WTC11 (cell line): ENCODE results near the gene NTNG2. TPM values are rescaled to one million over a fixed set of nuclear protein-coding genes. Genes with fewer than 3 reads are reported as not detected.

Experiments used
- ATAC-seq: fragments of 200-7000 bp; cut with Tn5 transposase; 2 replicates; pipeline ENCODE4 v1.10.0; 2021; ENCODE audit warnings: mild to moderate bottlenecking, moderate library complexity
- CTCF ChIA-PET: fragments of 300-600 bp; sonication (Branson Sonifier 250); formaldehyde crosslinking; loops from one replicate; lab custom pipeline; 2021; ENCODE audit warnings: antibody characterized with exemption; lab: Charles Lee
- POLR2A ChIA-PET: fragments of 350-600 bp; sonication (Branson Sonifier 250); formaldehyde crosslinking; loops from one replicate; lab custom pipeline; 2021; ENCODE audit warnings: antibody characterized with exemption; lab: Charles Lee
- DNase-seq: peaks from one replicate; pipeline ENCODE4 v3.0.0; 2021; ENCODE audit warnings: low spot score
- H3K27ac Mint-ChIP-seq: 2 replicates; pipeline ENCODE4 v1.8.0; 2021; ENCODE audit warnings: mixed read lengths
- H3K27me3 Mint-ChIP-seq: 2 replicates; pipeline ENCODE4 v1.8.0; 2021; ENCODE audit warnings: low read depth, mild to moderate bottlenecking, moderate library complexity, mixed read lengths
- H3K36me3 Mint-ChIP-seq: 2 replicates; pipeline ENCODE4 v1.8.0; 2021; ENCODE audit warnings: mixed read lengths
- H3K4me1 Mint-ChIP-seq: 2 replicates; pipeline ENCODE4 v1.8.0; 2022; ENCODE audit warnings: mixed read lengths
- H3K4me3 Mint-ChIP-seq: 2 replicates; pipeline ENCODE4 v1.8.0; 2021; ENCODE audit warnings: mild to moderate bottlenecking, moderate library complexity, mixed read lengths
- H3K9me3 Mint-ChIP-seq: 2 replicates; pipeline ENCODE4 v1.8.0; 2021; ENCODE audit warnings: mixed read lengths
- CREB1 ChIP-seq: sonication (generic); formaldehyde crosslinking; IDR thresholded peaks from 2 replicates; pipeline ENCODE4 v1.8.0; 2023; ENCODE audit warnings: mild to moderate bottlenecking, missing genetic modification reagents
- ESRRA ChIP-seq: sonication (generic); formaldehyde crosslinking; IDR thresholded peaks from 2 replicates; pipeline ENCODE4 v1.8.1; 2022; ENCODE audit warnings: mild to moderate bottlenecking, missing genetic modification reagents, borderline replicate concordance
- GABPB1 ChIP-seq: sonication (generic); formaldehyde crosslinking; IDR thresholded peaks from 2 replicates; pipeline ENCODE4 v1.8.1; 2023; ENCODE audit warnings: mild to moderate bottlenecking, missing genetic modification reagents
- GTF2I ChIP-seq: fragments of 250-450 bp; sonication (Bioruptor Pico); conservative IDR thresholded peaks from 2 replicates; pipeline ENCODE4 v1.4.0; 2021; ENCODE audit warnings: mild to moderate bottlenecking
- JAZF1 ChIP-seq: fragments of 250-450 bp; sonication (Bioruptor Pico); IDR thresholded peaks from 2 replicates; pipeline ENCODE4 v1.9.0; 2021; ENCODE audit warnings: moderate library complexity, mild to moderate bottlenecking, inconsistent platforms
- KAT7 ChIP-seq: sonication (generic); formaldehyde crosslinking; IDR thresholded peaks from 2 replicates; pipeline ENCODE4 v1.8.1; 2023; ENCODE audit warnings: missing genetic modification reagents, mild to moderate bottlenecking, borderline replicate concordance
- MXD4 ChIP-seq: fragments of 250-450 bp; sonication (Bioruptor Pico); IDR thresholded peaks from 2 replicates; pipeline ENCODE4 v1.8.0; 2021; ENCODE audit warnings: mild to moderate bottlenecking, moderate library complexity, borderline replicate concordance
- NFATC4 ChIP-seq: fragments of 250-450 bp; sonication (Bioruptor Pico); IDR thresholded peaks from 2 replicates; pipeline ENCODE4 v1.9.0; 2021; ENCODE audit warnings: mild to moderate bottlenecking
- NFYB ChIP-seq: sonication (generic); formaldehyde crosslinking; conservative IDR thresholded peaks from 2 replicates; pipeline ENCODE4 v1.8.0; 2022; ENCODE audit warnings: low read depth, missing genetic modification reagents
- NR2C2 ChIP-seq: sonication (generic); formaldehyde crosslinking; IDR thresholded peaks from 2 replicates; pipeline ENCODE4 v1.8.0; 2022; ENCODE audit warnings: mild to moderate bottlenecking, missing genetic modification reagents
- NR3C1 ChIP-seq: sonication (generic); formaldehyde crosslinking; conservative IDR thresholded peaks from 2 replicates; pipeline ENCODE4 v1.8.1; 2023; ENCODE audit warnings: low read depth, mild to moderate bottlenecking, missing genetic modification reagents
- SMAD4 ChIP-seq: sonication (generic); formaldehyde crosslinking; IDR thresholded peaks from 2 replicates; pipeline ENCODE4 v1.8.0; 2022; ENCODE audit warnings: mild to moderate bottlenecking, missing genetic modification reagents
- ZNF138 ChIP-seq: sonication (generic); formaldehyde crosslinking; conservative IDR thresholded peaks from 2 replicates; pipeline ENCODE4 v1.8.1; 2022; ENCODE audit warnings: mild to moderate bottlenecking, moderate library complexity, missing genetic modification reagents
- ZNF423 ChIP-seq: fragments of 250-450 bp; sonication (Bioruptor Pico); IDR thresholded peaks from 2 replicates; pipeline ENCODE4 v2.1.2; 2022; ENCODE audit warnings: mild to moderate bottlenecking, moderate library complexity
- total RNA-seq: library from RNA; stranded (reverse); gene quantifications from 3 replicates; pipeline ENCODE4 v1.2.3, GENCODE V29; 2021
- TF ChIP-seq, protein P1 (sequence below): sonication (generic); formaldehyde crosslinking; IDR thresholded peaks from 2 replicates; pipeline ENCODE4 v1.8.0; 2022; ENCODE audit warnings: mild to moderate bottlenecking, missing genetic modification reagents
- TF ChIP-seq, protein P2 (sequence below): sonication (generic); formaldehyde crosslinking; IDR thresholded peaks from 2 replicates; pipeline ENCODE4 v1.8.0; 2022; ENCODE audit warnings: missing genetic modification reagents
- TF ChIP-seq, protein P3 (sequence below): sonication (generic); formaldehyde crosslinking; IDR thresholded peaks from 2 replicates; pipeline ENCODE4 v1.8.0; 2022; ENCODE audit warnings: mild to moderate bottlenecking, missing genetic modification reagents
- TF ChIP-seq, protein P4 (sequence below): sonication (generic); formaldehyde crosslinking; IDR thresholded peaks from 2 replicates; pipeline ENCODE4 v1.8.1; 2023; ENCODE audit warnings: mild to moderate bottlenecking, missing genetic modification reagents, moderate library complexity
- TF ChIP-seq, protein P5 (sequence below): fragments of 250-450 bp; sonication (Bioruptor Pico); IDR thresholded peaks from 2 replicates; pipeline ENCODE4 v2.1.2; 2022; ENCODE audit warnings: mild to moderate bottlenecking, moderate library complexity
- TF ChIP-seq, protein P6 (sequence below): fragments of 250-450 bp; sonication (Bioruptor Pico); conservative IDR thresholded peaks from 2 replicates; pipeline ENCODE4 v1.9.0; 2021; ENCODE audit warnings: mild to moderate bottlenecking
- TF ChIP-seq, protein P7 (sequence below): sonication (generic); formaldehyde crosslinking; IDR thresholded peaks from 2 replicates; pipeline ENCODE4 v1.8.1; 2023; ENCODE audit warnings: mild to moderate bottlenecking, missing genetic modification reagents, moderate library complexity
- TF ChIP-seq, protein P8 (sequence below): sonication (generic); formaldehyde crosslinking; conservative IDR thresholded peaks from 2 replicates; pipeline ENCODE4 v1.8.1; 2022; ENCODE audit warnings: mild to moderate bottlenecking, missing genetic modification reagents

NTNG2 gene
- total RNA-seq, 1 experiment from 2014 or later: 3.1 TPM

DNA sequence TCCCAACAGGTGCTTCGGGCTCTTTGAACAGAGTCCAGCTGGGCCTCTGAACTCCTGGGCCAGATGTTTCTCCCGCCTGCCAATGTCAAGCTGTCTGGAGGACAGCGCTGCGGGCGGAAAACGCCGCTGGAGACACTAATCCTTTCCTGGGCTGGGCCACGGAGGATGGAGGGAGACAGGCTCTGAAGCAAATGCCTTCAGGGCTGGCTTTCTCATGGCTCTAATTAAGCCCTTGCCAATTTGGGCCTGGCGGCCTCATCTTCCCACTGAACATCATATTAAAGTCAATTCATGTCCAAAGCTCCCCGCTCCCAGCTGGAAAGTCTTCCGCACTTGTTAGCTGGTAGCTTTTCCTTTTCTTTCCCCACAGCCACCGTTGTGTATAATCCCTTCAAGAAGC is 72.7 kb downstream of the NTNG2 start:
- Mint-ChIP-seq H3K4me1 (peaks cover 3% of the 10 kb centered on the region; the same call in 1 of the 2 replicates), H3K4me3 (no peak overlapping the region), H3K27ac (no peak overlapping the region), H3K36me3 (no peaks in the 10 kb centered on the region), H3K27me3 (peaks cover 3% of the 10 kb centered on the region; the same call in 1 of the 2 replicates), H3K9me3 (no peaks in the 10 kb centered on the region)
- no peak for DNase-seq
- TF ChIP-seq NR2C2 (CRISPR knock-in tag) (no peak), MXD4 (no peak), GABPB1 (CRISPR knock-in tag) (no peak)
- ChIA-PET CTCF (interaction anchor here (0.8 to 10.1 kb wide), 6 partner anchors 10 to 65 kb away, joined by 4 to 343 read pairs (median 12); no protein-coding TSS in a partner anchor), POLR2A (interaction anchor here (1.2 kb wide), 1 partner anchor 65 kb away, joined by 3 read pairs; no protein-coding TSS in a partner anchor)
- ATAC-seq: no peak

DNA sequence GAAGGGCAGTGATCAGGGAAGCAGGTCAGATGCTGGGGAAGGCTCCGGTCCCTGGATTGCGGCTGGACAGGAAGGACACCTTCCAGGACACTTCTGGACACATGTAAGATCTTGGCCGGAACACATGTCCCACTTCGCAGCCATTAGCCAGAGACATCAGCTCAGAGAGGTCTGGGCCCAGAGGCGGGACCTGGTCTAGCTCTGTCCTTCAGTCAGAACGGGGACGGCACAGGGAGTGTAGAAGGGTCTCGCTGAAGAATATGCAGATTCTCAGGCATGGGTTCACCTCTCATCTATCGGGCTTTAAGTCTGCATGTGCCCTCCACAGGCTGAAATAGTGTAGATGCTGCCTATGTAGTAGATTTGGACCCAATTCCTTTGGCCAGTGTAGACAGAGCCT is 73.3 kb downstream of the NTNG2 start:
- DNase-seq (no peak), ATAC-seq (no peak)
- TF ChIP-seq ZNF423 (CRISPR knock-in tag): no peak
- TF ChIP-seq ESRRA (CRISPR knock-in tag): no peak
- TF ChIP-seq, protein P1, sequence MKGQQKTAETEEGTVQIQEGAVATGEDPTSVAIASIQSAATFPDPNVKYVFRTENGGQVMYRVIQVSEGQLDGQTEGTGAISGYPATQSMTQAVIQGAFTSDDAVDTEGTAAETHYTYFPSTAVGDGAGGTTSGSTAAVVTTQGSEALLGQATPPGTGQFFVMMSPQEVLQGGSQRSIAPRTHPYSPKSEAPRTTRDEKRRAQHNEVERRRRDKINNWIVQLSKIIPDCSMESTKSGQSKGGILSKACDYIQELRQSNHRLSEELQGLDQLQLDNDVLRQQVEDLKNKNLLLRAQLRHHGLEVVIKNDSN: no peak
- TF ChIP-seq, protein P2, sequence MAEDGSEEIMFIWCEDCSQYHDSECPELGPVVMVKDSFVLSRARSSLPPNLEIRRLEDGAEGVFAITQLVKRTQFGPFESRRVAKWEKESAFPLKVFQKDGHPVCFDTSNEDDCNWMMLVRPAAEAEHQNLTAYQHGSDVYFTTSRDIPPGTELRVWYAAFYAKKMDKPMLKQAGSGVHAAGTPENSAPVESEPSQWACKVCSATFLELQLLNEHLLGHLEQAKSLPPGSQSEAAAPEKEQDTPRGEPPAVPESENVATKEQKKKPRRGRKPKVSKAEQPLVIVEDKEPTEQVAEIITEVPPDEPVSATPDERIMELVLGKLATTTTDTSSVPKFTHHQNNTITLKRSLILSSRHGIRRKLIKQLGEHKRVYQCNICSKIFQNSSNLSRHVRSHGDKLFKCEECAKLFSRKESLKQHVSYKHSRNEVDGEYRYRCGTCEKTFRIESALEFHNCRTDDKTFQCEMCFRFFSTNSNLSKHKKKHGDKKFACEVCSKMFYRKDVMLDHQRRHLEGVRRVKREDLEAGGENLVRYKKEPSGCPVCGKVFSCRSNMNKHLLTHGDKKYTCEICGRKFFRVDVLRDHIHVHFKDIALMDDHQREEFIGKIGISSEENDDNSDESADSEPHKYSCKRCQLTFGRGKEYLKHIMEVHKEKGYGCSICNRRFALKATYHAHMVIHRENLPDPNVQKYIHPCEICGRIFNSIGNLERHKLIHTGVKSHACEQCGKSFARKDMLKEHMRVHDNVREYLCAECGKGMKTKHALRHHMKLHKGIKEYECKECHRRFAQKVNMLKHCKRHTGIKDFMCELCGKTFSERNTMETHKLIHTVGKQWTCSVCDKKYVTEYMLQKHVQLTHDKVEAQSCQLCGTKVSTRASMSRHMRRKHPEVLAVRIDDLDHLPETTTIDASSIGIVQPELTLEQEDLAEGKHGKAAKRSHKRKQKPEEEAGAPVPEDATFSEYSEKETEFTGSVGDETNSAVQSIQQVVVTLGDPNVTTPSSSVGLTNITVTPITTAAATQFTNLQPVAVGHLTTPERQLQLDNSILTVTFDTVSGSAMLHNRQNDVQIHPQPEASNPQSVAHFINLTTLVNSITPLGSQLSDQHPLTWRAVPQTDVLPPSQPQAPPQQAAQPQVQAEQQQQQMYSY: no peak
- TF ChIP-seq, protein P3, sequence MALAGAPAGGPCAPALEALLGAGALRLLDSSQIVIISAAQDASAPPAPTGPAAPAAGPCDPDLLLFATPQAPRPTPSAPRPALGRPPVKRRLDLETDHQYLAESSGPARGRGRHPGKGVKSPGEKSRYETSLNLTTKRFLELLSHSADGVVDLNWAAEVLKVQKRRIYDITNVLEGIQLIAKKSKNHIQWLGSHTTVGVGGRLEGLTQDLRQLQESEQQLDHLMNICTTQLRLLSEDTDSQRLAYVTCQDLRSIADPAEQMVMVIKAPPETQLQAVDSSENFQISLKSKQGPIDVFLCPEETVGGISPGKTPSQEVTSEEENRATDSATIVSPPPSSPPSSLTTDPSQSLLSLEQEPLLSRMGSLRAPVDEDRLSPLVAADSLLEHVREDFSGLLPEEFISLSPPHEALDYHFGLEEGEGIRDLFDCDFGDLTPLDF (CRISPR knock-in tag): no peak
- no peak for TF ChIP-seq SMAD4 (CRISPR knock-in tag)
- TF ChIP-seq KAT7: no peak
- TF ChIP-seq, protein P4, sequence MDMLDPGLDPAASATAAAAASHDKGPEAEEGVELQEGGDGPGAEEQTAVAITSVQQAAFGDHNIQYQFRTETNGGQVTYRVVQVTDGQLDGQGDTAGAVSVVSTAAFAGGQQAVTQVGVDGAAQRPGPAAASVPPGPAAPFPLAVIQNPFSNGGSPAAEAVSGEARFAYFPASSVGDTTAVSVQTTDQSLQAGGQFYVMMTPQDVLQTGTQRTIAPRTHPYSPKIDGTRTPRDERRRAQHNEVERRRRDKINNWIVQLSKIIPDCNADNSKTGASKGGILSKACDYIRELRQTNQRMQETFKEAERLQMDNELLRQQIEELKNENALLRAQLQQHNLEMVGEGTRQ (CRISPR knock-in tag): no peak
- TF ChIP-seq, protein P5, sequence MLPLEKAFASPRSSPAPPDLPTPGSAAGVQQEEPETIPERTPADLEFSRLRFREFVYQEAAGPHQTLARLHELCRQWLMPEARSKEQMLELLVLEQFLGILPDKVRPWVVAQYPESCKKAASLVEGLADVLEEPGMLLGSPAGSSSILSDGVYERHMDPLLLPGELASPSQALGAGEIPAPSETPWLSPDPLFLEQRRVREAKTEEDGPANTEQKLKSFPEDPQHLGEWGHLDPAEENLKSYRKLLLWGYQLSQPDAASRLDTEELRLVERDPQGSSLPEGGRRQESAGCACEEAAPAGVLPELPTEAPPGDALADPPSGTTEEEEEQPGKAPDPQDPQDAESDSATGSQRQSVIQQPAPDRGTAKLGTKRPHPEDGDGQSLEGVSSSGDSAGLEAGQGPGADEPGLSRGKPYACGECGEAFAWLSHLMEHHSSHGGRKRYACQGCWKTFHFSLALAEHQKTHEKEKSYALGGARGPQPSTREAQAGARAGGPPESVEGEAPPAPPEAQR: no peak
- no peak for TF ChIP-seq ZNF138 (CRISPR knock-in tag)
- no peak for TF ChIP-seq NFYB (CRISPR knock-in tag)
- no peak for TF ChIP-seq JAZF1 (CRISPR knock-in tag)
- TF ChIP-seq, protein P6, sequence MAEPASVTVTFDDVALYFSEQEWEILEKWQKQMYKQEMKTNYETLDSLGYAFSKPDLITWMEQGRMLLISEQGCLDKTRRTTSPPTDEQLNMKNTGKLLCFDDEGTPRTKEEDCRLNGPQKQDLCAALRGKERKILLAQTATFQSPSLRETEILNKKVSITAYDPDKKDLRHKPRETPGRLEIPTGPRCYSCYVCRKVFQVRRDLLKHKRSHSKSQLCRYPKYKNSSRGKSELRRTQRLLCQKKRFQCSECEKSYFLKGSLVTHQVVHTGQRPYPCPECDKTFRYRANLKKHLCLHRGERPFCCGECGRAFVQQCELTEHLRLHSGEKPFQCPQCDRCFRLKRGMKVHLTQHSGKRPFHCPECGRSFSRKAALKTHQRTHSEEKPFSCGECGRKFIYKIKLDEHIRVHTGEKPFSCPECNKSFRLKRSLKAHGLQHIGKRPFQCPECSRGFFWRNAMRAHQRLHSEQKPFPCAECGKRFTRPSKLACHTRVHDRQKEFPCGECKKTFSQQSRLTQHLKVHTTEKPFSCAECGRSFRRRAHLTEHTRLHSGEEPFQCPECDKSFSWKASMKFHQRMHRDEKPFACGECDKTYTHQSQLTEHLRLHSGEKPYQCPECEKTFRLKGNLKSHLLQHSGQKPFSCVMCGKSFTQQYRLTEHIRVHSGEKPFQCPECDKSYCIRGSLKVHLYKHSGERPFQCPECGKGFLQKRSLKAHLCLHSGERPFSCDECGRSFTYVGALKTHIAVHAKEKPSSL (CRISPR knock-in tag): no peak
- TF ChIP-seq, protein P7, sequence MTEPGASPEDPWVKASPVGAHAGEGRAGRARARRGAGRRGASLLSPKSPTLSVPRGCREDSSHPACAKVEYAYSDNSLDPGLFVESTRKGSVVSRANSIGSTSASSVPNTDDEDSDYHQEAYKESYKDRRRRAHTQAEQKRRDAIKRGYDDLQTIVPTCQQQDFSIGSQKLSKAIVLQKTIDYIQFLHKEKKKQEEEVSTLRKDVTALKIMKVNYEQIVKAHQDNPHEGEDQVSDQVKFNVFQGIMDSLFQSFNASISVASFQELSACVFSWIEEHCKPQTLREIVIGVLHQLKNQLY (CRISPR knock-in tag): no peak
- no peak for TF ChIP-seq NR3C1 (CRISPR knock-in tag)
- TF ChIP-seq, protein P8, sequence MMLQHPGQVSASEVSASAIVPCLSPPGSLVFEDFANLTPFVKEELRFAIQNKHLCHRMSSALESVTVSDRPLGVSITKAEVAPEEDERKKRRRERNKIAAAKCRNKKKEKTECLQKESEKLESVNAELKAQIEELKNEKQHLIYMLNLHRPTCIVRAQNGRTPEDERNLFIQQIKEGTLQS (CRISPR knock-in tag): no peak
- no peak for TF ChIP-seq GTF2I (CRISPR knock-in tag)
- TF ChIP-seq NFATC4: no peak
- no peak for TF ChIP-seq CREB1
- ChIA-PET CTCF (interaction anchor here (1.2 to 10.1 kb wide), 17 partner anchors 8 to 396 kb away, joined by 3 to 343 read pairs (median 12); no protein-coding TSS in a partner anchor), POLR2A (interaction anchor here (1.2 kb wide), 1 partner anchor 66 kb away, joined by 3 read pairs; no protein-coding TSS in a partner anchor)
- Mint-ChIP-seq H3K36me3 (no peaks in the 10 kb centered on the region), H3K4me3 (no peak overlapping the region), H3K27me3 (peaks cover 7% of the 10 kb centered on the region; the same call in 1 of the 2 replicates), H3K9me3 (no peaks in the 10 kb centered on the region), H3K27ac (no peak overlapping the region), H3K4me1 (peaks cover 3% of the 10 kb centered on the region; the same call in 1 of the 2 replicates)
